Measurements from ENCODE around the gene SMC1B.

Gene SMC1B

DNA sequence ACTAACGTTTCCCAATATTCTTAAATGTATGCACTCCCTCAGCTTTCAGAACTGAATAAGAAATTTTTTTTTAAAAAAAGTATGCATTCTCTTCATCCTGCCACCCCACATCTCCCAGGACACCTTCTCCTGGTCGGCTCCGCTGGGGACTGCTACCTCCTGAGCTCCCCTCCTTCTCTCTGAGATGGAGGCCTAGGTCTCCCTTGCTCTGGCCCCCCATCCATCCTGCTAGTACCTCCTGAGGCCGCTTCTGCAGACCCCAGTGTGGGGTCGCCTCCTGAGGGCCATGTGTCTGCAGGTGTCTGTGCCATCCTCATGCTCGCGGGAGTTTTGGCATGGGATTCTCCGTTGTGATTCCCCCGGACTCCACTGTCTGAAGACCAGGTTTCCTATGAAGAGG lies 75.9 kb downstream of the SMC1B start:
- no peaks in the 10 kb centered on the region for H3K9me3 ChIP-seq (ENCODE audit: control insufficient read depth, low read depth, low read length)
- H3K36me3 ChIP-seq (ENCODE audit: control insufficient read depth, low read depth, low read length) = peaks cover 24% of the 10 kb centered on the region
- H3K4me3 ChIP-seq (ENCODE audit: low read length) = no peak overlapping the region
- no peak overlapping the region for H3K27ac ChIP-seq (ENCODE audit: low read length)
- no peaks in the 10 kb centered on the region for H3K27me3 ChIP-seq (ENCODE audit: control insufficient read depth, insufficient read depth, low read length)
- H3K4me1 ChIP-seq (ENCODE audit: control insufficient read depth, low read depth, low read length) = no peaks in the 10 kb centered on the region
- H3K9ac ChIP-seq (ENCODE audit: low read length) = no peak overlapping the region

- Histone ChIP-seq H3K27ac (ENCODE audit: low read length) (no peak overlapping the region), H3K4me3 (ENCODE audit: low read length) (no peak overlapping the region), H3K9ac (ENCODE audit: low read length) (no peak overlapping the region), H3K9me3 (ENCODE audit: control insufficient read depth, low read depth, low read length) (no peaks in the 10 kb centered on the region), H3K36me3 (ENCODE audit: control insufficient read depth, low read depth, low read length) (peaks cover 24% of the 10 kb centered on the region), H3K4me1 (ENCODE audit: control insufficient read depth, low read depth, low read length) (no peaks in the 10 kb centered on the region), H3K27me3 (ENCODE audit: control insufficient read depth, insufficient read depth, low read length) (no peaks in the 10 kb centered on the region)
These were observed 76.4 kb downstream of the SMC1B start for GRCh38 chr22:45336971-45337431.

DNA sequence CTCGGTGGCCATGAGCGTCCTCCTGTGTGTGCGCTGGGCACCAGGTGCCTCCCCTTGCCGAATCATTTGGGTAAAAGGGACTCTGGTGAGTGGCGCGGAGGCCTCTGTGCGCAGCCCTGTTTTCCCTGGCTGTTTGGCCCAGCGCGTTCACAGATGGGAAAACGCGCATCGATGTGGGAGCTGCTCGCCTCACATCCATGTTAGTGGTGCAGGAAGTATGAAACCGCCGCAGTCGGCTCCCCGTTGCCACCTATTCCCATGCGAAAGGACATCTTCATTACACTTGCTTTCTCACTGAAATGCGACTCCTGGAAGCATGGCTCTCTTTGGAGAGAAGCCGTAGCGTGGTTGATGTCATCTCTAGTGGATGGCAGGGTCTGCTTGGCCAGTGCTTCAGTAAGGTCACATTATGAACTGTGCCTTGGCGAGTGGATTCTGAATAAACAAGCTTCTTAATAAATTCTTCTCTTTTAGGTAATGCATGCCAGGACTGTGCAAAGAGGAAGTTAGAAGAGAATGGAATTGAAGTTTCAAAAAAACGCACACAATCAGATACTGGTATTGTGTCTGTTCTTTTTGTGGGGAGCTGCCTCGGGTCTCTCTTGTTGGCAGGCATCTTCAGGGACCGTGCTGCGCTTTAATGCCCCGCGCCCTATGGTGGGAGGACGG lies 77.4 kb downstream of the SMC1B start:
- Histone ChIP-seq H3K36me3 (ENCODE audit: control insufficient read depth, low read depth, low read length) (peaks cover 19% of the 10 kb centered on the region), H3K4me1 (ENCODE audit: control insufficient read depth, low read depth, low read length) (no peaks in the 10 kb centered on the region), H3K9me3 (ENCODE audit: control insufficient read depth, low read depth, low read length) (no peaks in the 10 kb centered on the region), H3K27me3 (ENCODE audit: control insufficient read depth, insufficient read depth, low read length) (no peaks in the 10 kb centered on the region), H3K9ac (ENCODE audit: low read length) (no peak overlapping the region), H3K27ac (ENCODE audit: low read length) (no peak overlapping the region), H3K4me3 (ENCODE audit: low read length) (no peak overlapping the region)

DNA sequence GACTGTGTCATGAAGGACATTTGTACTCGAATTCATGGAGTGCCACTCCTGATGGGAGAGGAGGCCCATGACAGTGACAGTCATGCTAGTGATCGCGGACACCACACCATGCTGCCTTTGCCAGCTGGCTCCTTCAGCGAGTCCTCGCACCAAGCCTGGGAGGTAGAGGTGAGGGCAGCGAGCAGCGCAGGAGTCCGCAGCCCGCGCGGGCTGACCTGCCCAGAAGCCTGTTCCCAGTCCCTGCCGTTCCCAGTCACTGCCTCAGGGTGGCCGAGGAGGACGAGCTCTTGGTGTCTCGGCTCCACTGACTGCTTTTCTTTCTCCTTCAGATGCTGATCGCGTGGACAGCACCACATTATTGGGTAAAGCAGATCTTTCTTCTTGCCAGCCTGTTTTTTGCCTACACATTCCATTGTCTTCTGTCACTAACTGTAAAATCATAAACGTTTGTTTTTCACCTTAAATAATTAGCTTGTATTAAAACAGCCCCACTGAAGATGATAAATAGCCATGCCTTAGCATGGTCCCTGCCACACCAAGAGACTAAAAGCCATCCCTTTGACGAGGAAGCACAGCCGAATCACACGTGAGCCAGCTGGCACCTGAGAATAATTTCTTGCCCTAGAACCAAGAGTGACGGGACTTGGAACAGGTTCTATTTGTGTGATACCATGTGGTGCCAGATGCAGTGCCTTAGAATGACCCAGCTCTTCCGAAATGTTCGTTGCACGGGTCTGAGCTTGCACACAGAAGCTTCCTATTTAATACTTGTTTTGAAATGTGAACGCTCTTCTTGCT lies 78.2 kb downstream of the SMC1B start:
- no peaks in the 10 kb centered on the region for H3K4me1 ChIP-seq (ENCODE audit: control insufficient read depth, low read depth, low read length)
- H3K36me3 ChIP-seq (ENCODE audit: control insufficient read depth, low read depth, low read length) = peaks cover 25% of the 10 kb centered on the region
- no peak overlapping the region for H3K4me3 ChIP-seq (ENCODE audit: low read length)
- H3K27me3 ChIP-seq (ENCODE audit: control insufficient read depth, insufficient read depth, low read length) = no peaks in the 10 kb centered on the region
- H3K27ac ChIP-seq (ENCODE audit: low read length) = no peak overlapping the region
- no peak overlapping the region for H3K9ac ChIP-seq (ENCODE audit: low read length)
- H3K9me3 ChIP-seq (ENCODE audit: control insufficient read depth, low read depth, low read length) = no peaks in the 10 kb centered on the region

DNA sequence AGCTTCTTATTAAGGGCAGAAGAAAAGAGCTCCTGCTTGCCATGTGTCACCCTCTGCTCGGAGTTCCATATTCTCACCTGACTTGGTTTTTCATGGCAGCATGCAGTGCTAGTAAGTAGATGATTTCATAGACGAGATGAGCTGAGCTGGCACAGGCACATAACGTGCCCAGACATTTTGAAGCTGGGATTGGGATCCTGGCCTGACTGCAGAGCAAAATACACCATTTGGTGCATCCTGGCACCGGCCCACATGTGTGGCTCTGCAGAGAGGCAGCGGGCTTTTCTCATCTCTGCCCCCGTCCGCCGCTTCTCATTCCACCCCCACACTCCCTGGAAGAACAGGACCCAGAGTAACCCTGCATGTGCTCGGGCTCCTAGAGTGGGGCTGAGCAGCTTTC lies 78.9 kb downstream of the SMC1B start:
- peaks cover 23% of the 10 kb centered on the region for H3K36me3 ChIP-seq (ENCODE audit: control insufficient read depth, low read depth, low read length)

GRCh38 chr22:45334068-45334467 lies 79.3 kb downstream of the SMC1B start:
- Histone ChIP-seq H3K36me3 (ENCODE audit: control insufficient read depth, low read depth, low read length) (peaks cover 23% of the 10 kb centered on the region), H3K9me3 (ENCODE audit: control insufficient read depth, low read depth, low read length) (no peaks in the 10 kb centered on the region)

More for the DNA sequence above, 78.9 kb downstream of the SMC1B start:
- Histone ChIP-seq H3K4me1 (ENCODE audit: control insufficient read depth, low read depth, low read length) (no peaks in the 10 kb centered on the region), H3K4me3 (ENCODE audit: low read length) (no peak overlapping the region), H3K27me3 (ENCODE audit: control insufficient read depth, insufficient read depth, low read length) (no peaks in the 10 kb centered on the region), H3K27ac (ENCODE audit: low read length) (no peak overlapping the region), H3K9me3 (ENCODE audit: control insufficient read depth, low read depth, low read length) (no peaks in the 10 kb centered on the region), H3K9ac (ENCODE audit: low read length) (no peak overlapping the region)

DNA sequence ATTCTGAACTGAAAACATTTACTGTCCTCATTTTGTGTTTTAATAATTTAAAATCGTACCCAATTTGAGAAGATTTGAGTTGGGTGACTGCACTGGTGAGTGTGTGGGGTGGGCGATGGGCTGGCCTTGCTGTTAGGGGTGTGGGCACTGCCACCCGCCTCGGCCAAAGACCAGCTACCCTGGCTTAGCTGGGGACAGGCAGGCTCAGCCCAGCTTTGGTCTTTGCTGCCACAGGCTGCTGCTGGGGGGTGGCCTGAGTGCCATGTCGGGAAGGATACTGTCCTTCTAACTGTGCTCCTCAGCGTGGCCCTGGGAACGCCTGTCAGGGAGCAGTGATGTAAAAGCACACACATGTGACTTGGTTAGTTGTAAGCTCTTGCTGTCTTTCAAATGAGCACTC lies 81.4 kb downstream of the SMC1B start:
- Histone ChIP-seq H3K27ac (ENCODE audit: low read length) (no peak overlapping the region), H3K4me3 (ENCODE audit: low read length) (no peak overlapping the region), H3K27me3 (ENCODE audit: control insufficient read depth, insufficient read depth, low read length) (no peaks in the 10 kb centered on the region), H3K9me3 (ENCODE audit: control insufficient read depth, low read depth, low read length) (no peaks in the 10 kb centered on the region), H3K4me1 (ENCODE audit: control insufficient read depth, low read depth, low read length) (no peaks in the 10 kb centered on the region), H3K9ac (ENCODE audit: low read length) (no peak overlapping the region), H3K36me3 (ENCODE audit: control insufficient read depth, low read depth, low read length) (peaks cover 26% of the 10 kb centered on the region)

More at GRCh38 chr22:45334068-45334467, 79.3 kb downstream of the SMC1B start:
- H3K9ac ChIP-seq (ENCODE audit: low read length) = no peak overlapping the region
- no peaks in the 10 kb centered on the region for H3K27me3 ChIP-seq (ENCODE audit: control insufficient read depth, insufficient read depth, low read length)
- H3K27ac ChIP-seq (ENCODE audit: low read length) = no peak overlapping the region
- no peaks in the 10 kb centered on the region for H3K4me1 ChIP-seq (ENCODE audit: control insufficient read depth, low read depth, low read length)
- H3K4me3 ChIP-seq (ENCODE audit: low read length) = no peak overlapping the region

DNA sequence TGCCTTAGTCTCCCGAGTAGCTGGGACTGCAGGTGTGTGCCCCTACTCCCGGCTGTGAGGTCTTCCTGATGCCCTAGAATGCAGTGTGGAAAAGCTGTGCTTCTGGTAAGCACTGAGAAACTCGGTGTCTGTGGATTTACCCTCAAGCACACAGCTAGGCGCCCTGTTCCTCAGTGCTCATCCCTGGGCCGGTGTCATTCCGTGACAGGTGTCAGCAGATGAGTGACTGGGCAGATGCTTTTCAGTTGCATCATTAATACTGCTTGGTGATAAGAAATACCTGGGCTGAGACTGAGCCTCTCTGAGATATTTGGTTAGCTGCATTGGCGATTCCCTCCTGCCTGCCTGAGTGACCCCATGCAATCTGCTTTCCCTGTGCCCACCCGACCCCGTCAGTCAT lies 81.9 kb downstream of the SMC1B start:
- Histone ChIP-seq H3K27ac (ENCODE audit: low read length) (no peak overlapping the region), H3K4me1 (ENCODE audit: control insufficient read depth, low read depth, low read length) (no peaks in the 10 kb centered on the region), H3K9me3 (ENCODE audit: control insufficient read depth, low read depth, low read length) (no peaks in the 10 kb centered on the region), H3K36me3 (ENCODE audit: control insufficient read depth, low read depth, low read length) (peaks cover 23% of the 10 kb centered on the region), H3K27me3 (ENCODE audit: control insufficient read depth, insufficient read depth, low read length) (no peaks in the 10 kb centered on the region), H3K4me3 (ENCODE audit: low read length) (no peak overlapping the region), H3K9ac (ENCODE audit: low read length) (no peak overlapping the region)

DNA sequence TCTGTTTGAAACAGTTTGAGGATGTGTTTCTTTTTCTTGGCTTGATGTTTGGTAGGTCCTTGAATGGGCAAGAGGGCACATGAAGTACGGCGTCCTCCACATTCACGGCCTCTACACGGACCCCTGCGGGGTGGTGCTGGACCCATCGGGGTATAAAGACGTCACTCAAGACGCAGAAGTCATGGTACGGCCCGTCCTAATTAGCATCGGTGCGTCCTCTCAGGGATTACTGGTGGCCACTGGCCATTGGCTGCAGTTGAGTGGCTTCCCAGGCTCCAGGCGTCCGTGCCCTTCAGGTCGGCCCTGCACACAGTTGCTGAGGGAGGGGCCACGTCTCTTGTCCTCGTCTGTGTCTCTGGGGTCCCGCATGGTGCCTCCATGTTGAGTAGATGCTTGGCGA lies 82.9 kb downstream of the SMC1B start:
- H3K9ac ChIP-seq (ENCODE audit: low read length) = no peak overlapping the region
- H3K9me3 ChIP-seq (ENCODE audit: control insufficient read depth, low read depth, low read length) = no peaks in the 10 kb centered on the region
- peaks cover 20% of the 10 kb centered on the region for H3K36me3 ChIP-seq (ENCODE audit: control insufficient read depth, low read depth, low read length)
- no peak overlapping the region for H3K4me3 ChIP-seq (ENCODE audit: low read length)
- H3K27me3 ChIP-seq (ENCODE audit: control insufficient read depth, insufficient read depth, low read length) = no peaks in the 10 kb centered on the region
- no peaks in the 10 kb centered on the region for H3K4me1 ChIP-seq (ENCODE audit: control insufficient read depth, low read depth, low read length)
- H3K27ac ChIP-seq (ENCODE audit: low read length) = no peak overlapping the region

- no peak overlapping the region for H3K9ac ChIP-seq (ENCODE audit: low read length)
- H3K27ac ChIP-seq (ENCODE audit: low read length) = no peak overlapping the region
- H3K4me1 ChIP-seq (ENCODE audit: control insufficient read depth, low read depth, low read length) = no peaks in the 10 kb centered on the region
- no peaks in the 10 kb centered on the region for H3K9me3 ChIP-seq (ENCODE audit: control insufficient read depth, low read depth, low read length)
- H3K36me3 ChIP-seq (ENCODE audit: control insufficient read depth, low read depth, low read length) = peaks cover 15% of the 10 kb centered on the region
- H3K27me3 ChIP-seq (ENCODE audit: control insufficient read depth, insufficient read depth, low read length) = no peaks in the 10 kb centered on the region
- H3K4me3 ChIP-seq (ENCODE audit: low read length) = no peak overlapping the region
These were observed 83.9 kb downstream of the SMC1B start for GRCh38 chr22:45329530-45329936.

GRCh38 chr22:45328822-45329529 lies 84.4 kb downstream of the SMC1B start:
- Histone ChIP-seq H3K9me3 (ENCODE audit: control insufficient read depth, low read depth, low read length) (no peaks in the 10 kb centered on the region), H3K36me3 (ENCODE audit: control insufficient read depth, low read depth, low read length) (peaks cover 15% of the 10 kb centered on the region), H3K27me3 (ENCODE audit: control insufficient read depth, insufficient read depth, low read length) (no peaks in the 10 kb centered on the region), H3K27ac (ENCODE audit: low read length) (no peak overlapping the region), H3K9ac (ENCODE audit: low read length) (no peak overlapping the region), H3K4me3 (ENCODE audit: low read length) (no peak overlapping the region), H3K4me1 (ENCODE audit: control insufficient read depth, low read depth, low read length) (no peaks in the 10 kb centered on the region)

All from iPS-18a (cell line).